ENCODE measurements around the gene TNN. TPM values are rescaled to one million over a fixed set of nuclear protein-coding genes. Genes with fewer than 3 reads are reported as not detected.

The TNN gene
- total and polyA plus RNA-seq, 2 donors = 0.27 to 0.38 TPM

GRCh38 chr1:175054736-175055135 lies 12.9 kb upstream of the TNN start:
- 90% methylated on average over 3 of the region's 3 CpGs for WGBS
- DNase-seq (ENCODE audit: low read depth in 6 of 9, low spot score in 9 of 9) = no peak
- Histone ChIP-seq H3K4me3 (ENCODE audit: low read length in 2 of 2) (no peak overlapping the region), H3K27ac (ENCODE audit: low read depth in 1 of 2, low read length in 1 of 2) (no peak overlapping the region), H3K4me1 (ENCODE audit: control insufficient read depth in 2 of 2, insufficient read depth in 2 of 2, low read length in 2 of 2) (no peaks in the 10 kb centered on the region), H3K9me3 (ENCODE audit: control insufficient read depth in 2 of 2, insufficient read depth in 1 of 2, low read length in 1 of 2) (no peaks in the 10 kb centered on the region), H3K36me3 (ENCODE audit: control insufficient read depth in 2 of 2, insufficient read depth in 2 of 2, low read length in 1 of 2) (no peaks in the 10 kb centered on the region), H3K27me3 (ENCODE audit: control insufficient read depth in 2 of 2, insufficient read depth in 1 of 2, low read length in 1 of 2) (no peaks in the 10 kb centered on the region)

GRCh38 chr1:175062339-175062738 lies 5.3 kb upstream of the TNN start:
- no peak overlapping the region for H3K27ac ChIP-seq (ENCODE audit: low read depth in 1 of 2, low read length in 1 of 2)
- no peak overlapping the region for H3K4me3 ChIP-seq (ENCODE audit: low read length in 2 of 2)
- H3K4me1 ChIP-seq (ENCODE audit: control insufficient read depth in 2 of 2, insufficient read depth in 2 of 2, low read length in 2 of 2) = no peaks in the 10 kb centered on the region
- WGBS = 83% methylated on average over 1 of the region's 1 CpG
- DNase-seq (ENCODE audit: low read depth in 6 of 9, low spot score in 9 of 9) = no peak
- H3K9me3 ChIP-seq (ENCODE audit: control insufficient read depth in 2 of 2, insufficient read depth in 1 of 2, low read length in 1 of 2) = no peaks in the 10 kb centered on the region
- no peaks in the 10 kb centered on the region for H3K36me3 ChIP-seq (ENCODE audit: control insufficient read depth in 2 of 2, insufficient read depth in 2 of 2, low read length in 1 of 2)
- H3K27me3 ChIP-seq (ENCODE audit: control insufficient read depth in 2 of 2, insufficient read depth in 1 of 2, low read length in 1 of 2) = no peaks in the 10 kb centered on the region

- no peaks in the 10 kb centered on the region for H3K9me3 ChIP-seq (ENCODE audit: control insufficient read depth in 2 of 2, insufficient read depth in 1 of 2, low read length in 1 of 2)
- no peak overlapping the region for H3K27ac ChIP-seq (ENCODE audit: low read depth in 1 of 2, low read length in 1 of 2)
- H3K4me1 ChIP-seq (ENCODE audit: control insufficient read depth in 2 of 2, insufficient read depth in 2 of 2, low read length in 2 of 2) = no peaks in the 10 kb centered on the region
- H3K27me3 ChIP-seq (ENCODE audit: control insufficient read depth in 2 of 2, insufficient read depth in 1 of 2, low read length in 1 of 2) = no peaks in the 10 kb centered on the region
- 79% methylated on average over 2 of the region's 2 CpGs for WGBS
- no peak overlapping the region for H3K4me3 ChIP-seq (ENCODE audit: low read length in 2 of 2)
- no peak for DNase-seq (ENCODE audit: low read depth in 6 of 9, low spot score in 9 of 9)
- no peaks in the 10 kb centered on the region for H3K36me3 ChIP-seq (ENCODE audit: control insufficient read depth in 2 of 2, insufficient read depth in 2 of 2, low read length in 1 of 2)
Observed at GRCh38 chr1:175062858-175063257, 4.8 kb upstream of the TNN start.

- peaks cover 0 to 10% of the 10 kb centered on the region in 2 donors for H3K4me1 ChIP-seq (ENCODE audit: control insufficient read depth in 2 of 2, insufficient read depth in 2 of 2, low read length in 2 of 2)
- no peaks in the 10 kb centered on the region for H3K27me3 ChIP-seq (ENCODE audit: control insufficient read depth in 2 of 2, insufficient read depth in 1 of 2, low read length in 1 of 2)
- H3K4me3 ChIP-seq (ENCODE audit: low read length in 2 of 2) = no peak overlapping the region
- no peak overlapping the region for H3K27ac ChIP-seq (ENCODE audit: low read depth in 1 of 2, low read length in 1 of 2)
- H3K9me3 ChIP-seq (ENCODE audit: control insufficient read depth in 2 of 2, insufficient read depth in 1 of 2, low read length in 1 of 2) = no peaks in the 10 kb centered on the region
- DNase-seq (ENCODE audit: low read depth in 6 of 9, low spot score in 9 of 9) = no peak
- no peaks in the 10 kb centered on the region for H3K36me3 ChIP-seq (ENCODE audit: control insufficient read depth in 2 of 2, insufficient read depth in 2 of 2, low read length in 1 of 2)
Observed at GRCh38 chr1:175070818-175071217, 3.2 kb downstream of the TNN start.

GRCh38 chr1:175071276-175071943 lies 3.8 kb downstream of the TNN start:
- no peaks in the 10 kb centered on the region for H3K36me3 ChIP-seq (ENCODE audit: control insufficient read depth in 2 of 2, insufficient read depth in 2 of 2, low read length in 1 of 2)
- H3K9me3 ChIP-seq (ENCODE audit: control insufficient read depth in 2 of 2, insufficient read depth in 1 of 2, low read length in 1 of 2) = no peaks in the 10 kb centered on the region
- no peak for DNase-seq (ENCODE audit: low read depth in 6 of 9, low spot score in 9 of 9)
- H3K27ac ChIP-seq (ENCODE audit: low read depth in 1 of 2, low read length in 1 of 2) = no peak overlapping the region
- peaks cover 0 to 10% of the 10 kb centered on the region in 2 donors for H3K4me1 ChIP-seq (ENCODE audit: control insufficient read depth in 2 of 2, insufficient read depth in 2 of 2, low read length in 2 of 2)
- 90% methylated on average over 3 of the region's 3 CpGs for WGBS
- no peak overlapping the region for H3K4me3 ChIP-seq (ENCODE audit: low read length in 2 of 2)
- no peaks in the 10 kb centered on the region for H3K27me3 ChIP-seq (ENCODE audit: control insufficient read depth in 2 of 2, insufficient read depth in 1 of 2, low read length in 1 of 2)

- Histone ChIP-seq H3K4me3 (ENCODE audit: low read length in 2 of 2) (no peak overlapping the region), H3K27me3 (ENCODE audit: control insufficient read depth in 2 of 2, insufficient read depth in 1 of 2, low read length in 1 of 2) (no peaks in the 10 kb centered on the region), H3K4me1 (ENCODE audit: control insufficient read depth in 2 of 2, insufficient read depth in 2 of 2, low read length in 2 of 2) (peaks cover 0 to 10% of the 10 kb centered on the region in 2 donors), H3K36me3 (ENCODE audit: control insufficient read depth in 2 of 2, insufficient read depth in 2 of 2, low read length in 1 of 2) (no peaks in the 10 kb centered on the region), H3K27ac (ENCODE audit: low read depth in 1 of 2, low read length in 1 of 2) (no peak overlapping the region), H3K9me3 (ENCODE audit: control insufficient read depth in 2 of 2, insufficient read depth in 1 of 2, low read length in 1 of 2) (no peaks in the 10 kb centered on the region)
- DNase-seq (ENCODE audit: low read depth in 6 of 9, low spot score in 9 of 9) = peak in 4 of 9 donors; percentile 10 to 55 (median 28)
- WGBS = 22% methylated on average over 10 of the region's 10 CpGs
Observed at GRCh38 chr1:175072099-175072951, 4.7 kb downstream of the TNN start.

GRCh38 chr1:175073061-175073460 lies 5.4 kb downstream of the TNN start:
- Histone ChIP-seq H3K36me3 (ENCODE audit: control insufficient read depth in 2 of 2, insufficient read depth in 2 of 2, low read length in 1 of 2) (no peaks in the 10 kb centered on the region), H3K9me3 (ENCODE audit: control insufficient read depth in 2 of 2, insufficient read depth in 1 of 2, low read length in 1 of 2) (no peaks in the 10 kb centered on the region), H3K27ac (ENCODE audit: low read depth in 1 of 2, low read length in 1 of 2) (no peak overlapping the region), H3K4me1 (ENCODE audit: control insufficient read depth in 2 of 2, insufficient read depth in 2 of 2, low read length in 2 of 2) (peaks cover 0 to 10% of the 10 kb centered on the region in 2 donors), H3K4me3 (ENCODE audit: low read length in 2 of 2) (no peak overlapping the region), H3K27me3 (ENCODE audit: control insufficient read depth in 2 of 2, insufficient read depth in 1 of 2, low read length in 1 of 2) (no peaks in the 10 kb centered on the region)
- DNase-seq (ENCODE audit: low read depth in 6 of 9, low spot score in 9 of 9) = no peak
- 81% methylated on average over 6 of the region's 6 CpGs for WGBS

GRCh38 chr1:175073633-175074032 lies 6.0 kb downstream of the TNN start:
- Histone ChIP-seq H3K4me3 (ENCODE audit: low read length in 2 of 2) (no peak overlapping the region), H3K36me3 (ENCODE audit: control insufficient read depth in 2 of 2, insufficient read depth in 2 of 2, low read length in 1 of 2) (no peaks in the 10 kb centered on the region), H3K4me1 (ENCODE audit: control insufficient read depth in 2 of 2, insufficient read depth in 2 of 2, low read length in 2 of 2) (peaks cover 0 to 10% of the 10 kb centered on the region in 2 donors), H3K27me3 (ENCODE audit: control insufficient read depth in 2 of 2, insufficient read depth in 1 of 2, low read length in 1 of 2) (no peaks in the 10 kb centered on the region), H3K27ac (ENCODE audit: low read depth in 1 of 2, low read length in 1 of 2) (no peak overlapping the region), H3K9me3 (ENCODE audit: control insufficient read depth in 2 of 2, insufficient read depth in 1 of 2, low read length in 1 of 2) (no peaks in the 10 kb centered on the region)
- DNase-seq (ENCODE audit: low read depth in 6 of 9, low spot score in 9 of 9) = no peak
- 75% methylated on average over 5 of the region's 5 CpGs for WGBS

Measured in thymus (tissue), 11 donors.